Measurements from ENCODE around the gene DDC.

- TF ChIP-seq CTCF (IDR thresholded peaks at IDR 0.05; ENCODE audit: insufficient read depth, low read length, poor library complexity, severe bottlenecking) (no peak), EZH2phosphoT487 (conservative IDR thresholded peaks at IDR 0.05; ENCODE audit: low read length) (no peak)
These were observed 94.7 kb downstream of the DDC start for GRCh38 chr7:50470250-50471163.
